ENCODE measurements around the gene GRIK4. TPM values are rescaled to one million over a fixed set of nuclear protein-coding genes. Genes with fewer than 3 reads are reported as not detected.

Gene GRIK4
- total RNA-seq, 1 experiment from 2014 or later, result not detected

DNA sequence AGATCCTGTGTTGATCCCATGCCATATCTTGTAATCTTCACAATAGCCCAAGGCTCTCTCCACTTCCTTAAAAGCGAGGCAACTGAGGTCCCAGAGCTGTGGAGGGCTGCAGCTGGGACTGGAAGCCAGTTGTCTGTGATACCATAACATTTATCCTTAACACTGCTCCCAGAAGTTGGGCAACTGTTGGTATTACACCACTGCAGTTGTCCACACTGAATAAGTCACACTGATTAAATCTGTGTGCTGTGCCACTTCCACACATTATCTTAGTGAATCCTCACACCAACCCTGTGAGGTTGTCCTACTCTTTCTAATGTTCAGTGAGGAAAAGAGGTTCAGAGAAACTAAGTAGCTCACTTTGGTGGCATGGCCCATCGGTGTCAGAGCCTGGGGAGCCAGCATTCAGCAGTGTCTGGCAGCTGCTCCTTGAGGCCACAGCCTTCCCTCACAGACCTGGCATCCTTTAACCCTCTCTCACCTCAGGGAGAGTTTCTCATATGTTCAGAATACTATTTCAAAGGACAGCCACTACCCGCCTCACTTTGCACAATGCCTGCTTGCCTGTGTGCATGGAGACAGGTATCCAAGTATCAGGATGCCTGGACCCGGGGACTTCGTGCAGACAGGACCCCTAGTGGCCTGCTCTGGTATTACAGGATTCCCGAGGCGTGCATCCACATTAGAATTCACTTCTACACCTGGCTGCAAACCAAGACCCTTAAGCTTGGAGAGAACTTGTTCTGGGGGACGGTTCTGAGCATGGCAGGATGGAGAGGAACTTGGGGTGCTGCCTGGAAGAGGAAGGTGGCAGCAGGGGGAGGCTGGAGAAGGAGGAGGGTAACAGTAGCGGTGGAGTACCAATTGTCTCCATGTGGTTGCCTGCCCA lies 290.5 kb downstream of the GRIK4 start:
- Histone ChIP-seq H3K36me3 (ENCODE audit: low read depth, low read length) (no peaks in the 10 kb centered on the region), H3K9ac (ENCODE audit: low read length) (no peak overlapping the region), H3K9me3 (ENCODE audit: low read length) (no peaks in the 10 kb centered on the region), H3K4me3 (ENCODE audit: low read length) (no peak overlapping the region), H3K9me2 (replicated peaks; ENCODE audit: low read length) (no peaks in the 10 kb centered on the region), H3K79me2 (ENCODE audit: low read length) (no peaks in the 10 kb centered on the region), H3F3A (ENCODE audit: low read length, unreplicated experiment) (no peaks in the 10 kb centered on the region), H3K27ac (ENCODE audit: low read length) (no peak overlapping the region), H3K4me1 (ENCODE audit: insufficient read depth, low read length) (peaks cover 2% of the 10 kb centered on the region), H4K20me1 (ENCODE audit: low read length) (no peaks in the 10 kb centered on the region), H3K27me3 (ENCODE audit: low read length) (peaks cover 10% of the 10 kb centered on the region), H3K4me2 (ENCODE audit: low read length) (no peak overlapping the region), H2AFZ (ENCODE audit: low read length) (no peak overlapping the region)
- intact Hi-C loops (cut with micrococcal nuclease), result loop anchor here (10.0 kb wide), 1 partner anchor 297 kb away; no protein-coding TSS in a partner anchor
- TF ChIP-seq EZH2phosphoT487 (IDR thresholded peaks at IDR 0.05; ENCODE audit: borderline replicate concordance, low read length) (no peak), CTCF (conservative IDR thresholded peaks at IDR 0.05; ENCODE audit: low read depth, low read length) (peak; percentile 95)
- ChIA-PET CTCF (interaction anchor here (0.7 kb wide), 1 partner anchor 49 kb away, joined by 3 read pairs; no protein-coding TSS in a partner anchor), POLR2A (ENCODE audit: unreplicated experiment) (no interaction called here)
- peak; percentile 64 for ATAC-seq
- DNase-seq, result peak; percentile 76
- no TSS peak for BruUV-seq (replicated peaks)

DNA sequence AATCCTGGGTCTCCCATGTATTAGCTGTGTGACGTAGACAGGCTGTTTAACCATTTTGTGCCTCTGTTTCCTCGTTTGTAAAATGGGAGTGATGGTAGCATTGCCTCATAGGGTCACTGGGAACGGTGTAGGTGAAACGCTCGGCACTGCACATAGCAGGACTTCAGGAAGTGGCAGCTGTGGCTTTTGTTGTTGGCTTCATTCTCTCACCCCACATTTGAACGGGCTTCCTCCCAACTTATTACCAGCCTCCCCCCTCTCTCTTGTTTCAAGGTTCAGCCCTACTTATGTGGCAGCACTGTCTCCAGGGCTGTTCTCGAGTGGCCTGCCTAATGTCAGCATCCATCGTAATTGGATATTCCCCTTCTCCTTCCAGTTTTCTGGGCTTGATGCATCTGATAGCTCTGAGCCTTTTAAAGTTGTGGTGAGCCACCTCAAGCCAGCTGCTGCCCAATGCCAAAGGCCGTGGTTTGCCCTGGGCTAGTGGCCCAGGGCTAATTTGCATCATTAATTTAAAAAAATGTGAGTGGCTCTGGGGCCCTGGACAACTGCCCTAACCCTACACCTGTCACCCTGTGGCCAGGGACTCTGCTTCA lies 294.5 kb downstream of the GRIK4 start:
- no peak for DNase-seq
- no peak for ATAC-seq
- H3K4me2 ChIP-seq (ENCODE audit: low read length), result no peak overlapping the region
- TF ChIP-seq EZH2phosphoT487 (IDR thresholded peaks at IDR 0.05; ENCODE audit: borderline replicate concordance, low read length) (no peak), CTCF (conservative IDR thresholded peaks at IDR 0.05; ENCODE audit: low read depth, low read length) (no peak), EZH2 (IDR thresholded peaks at IDR 0.05; ENCODE audit: low read length, unreplicated experiment) (no peak)
- no peaks in the 10 kb centered on the region for H3F3A ChIP-seq (ENCODE audit: low read length, unreplicated experiment)
- no peaks in the 10 kb centered on the region for H4K20me1 ChIP-seq (ENCODE audit: low read length)
- H3K36me3 ChIP-seq (ENCODE audit: low read depth, low read length), result no peaks in the 10 kb centered on the region
- no peak overlapping the region for H3K9ac ChIP-seq (ENCODE audit: low read length)
- H3K27me3 ChIP-seq (ENCODE audit: low read length), result no peaks in the 10 kb centered on the region
- H3K79me2 ChIP-seq (ENCODE audit: low read length), result no peaks in the 10 kb centered on the region
- H3K4me1 ChIP-seq (ENCODE audit: insufficient read depth, low read length), result peaks cover 10% of the 10 kb centered on the region
- no peaks in the 10 kb centered on the region for H3K9me3 ChIP-seq (ENCODE audit: low read length)
- H2AFZ ChIP-seq (ENCODE audit: low read length), result no peak overlapping the region
- BruUV-seq (replicated peaks), result no TSS peak
- intact Hi-C loops (cut with micrococcal nuclease), result loop anchor here (10.0 kb wide), 1 partner anchor 301 kb away; no protein-coding TSS in a partner anchor
- ChIA-PET CTCF (no interaction called here), POLR2A (ENCODE audit: unreplicated experiment) (no interaction called here)
- no peak overlapping the region for H3K4me3 ChIP-seq (ENCODE audit: low read length)
- H3K27ac ChIP-seq (ENCODE audit: low read length), result no peak overlapping the region
- H3K9me2 ChIP-seq (replicated peaks; ENCODE audit: low read length), result no peaks in the 10 kb centered on the region

All from PC-3 (cell line).